IMR-90 (cell line): ENCODE measurements around the gene NAGLU. TPM values are rescaled to one million over a fixed set of nuclear protein-coding genes. Genes with fewer than 3 reads are reported as not detected.

Source experiments
- ATAC-seq: fragments of 200-7000 bp; cut with Tn5 transposase; 2 replicates; pipeline ENCODE4 v1.9.1; 2020; ENCODE audit warnings: low read depth, mild to moderate bottlenecking, moderate library complexity
- BruUV-seq: library from RNA; stranded (reverse); fragments of 400-500 nt; replicated peaks from 2 replicates; lab custom pipeline; 2021; lab: Mats Ljungman, UMichigan
- CTCF ChIA-PET: fragments of 300-600 bp; formaldehyde crosslinking; extraction: SDS; loops from one replicate; lab custom pipeline; 2021; ENCODE audit warnings: antibody characterized with exemption; lab: Yijun Ruan, JAX
- POLR2A ChIA-PET: fragments of 300-600 bp; sonication (Branson Sonifier 250); formaldehyde crosslinking; loops from one replicate; lab custom pipeline; 2022; ENCODE audit warnings: antibody characterized with exemption; ENCODE audit not compliant: unreplicated experiment; lab: Charles Lee
- DNase-seq: peaks from one replicate; pipeline ENCODE4 v3.0.0; 2013
- H2AFZ ChIP-seq: replicated peaks from 2 replicates; pipeline ENCODE3; 2013; ENCODE audit warnings: low read length, mild to moderate bottlenecking; ENCODE audit not compliant: poor library complexity
- H2AK5ac ChIP-seq: 2 replicates; pipeline ENCODE4 v1.6.1; 2013; ENCODE audit warnings: low read depth, low read length, inconsistent platforms
- H2AK9ac ChIP-seq: replicated peaks from 2 replicates; pipeline ENCODE3; 2013; ENCODE audit warnings: mild to moderate bottlenecking, low read depth, low read length, moderate library complexity; ENCODE audit not compliant: poor library complexity
- H2BK120ac ChIP-seq: 2 replicates; pipeline ENCODE4 v1.6.1; 2013; ENCODE audit warnings: low read depth, low read length, inconsistent platforms
- H2BK15ac ChIP-seq: 3 replicates; pipeline ENCODE4 v1.6.1; 2013; ENCODE audit warnings: low read depth, low read length, inconsistent platforms
- H2BK20ac ChIP-seq: 2 replicates; pipeline ENCODE4 v1.6.1; 2013; ENCODE audit warnings: low read depth, mild to moderate bottlenecking, inconsistent platforms, low read length, moderate library complexity
- H2BK5ac ChIP-seq: 2 replicates; pipeline ENCODE4 v1.6.1; 2013; ENCODE audit warnings: mild to moderate bottlenecking, low read depth, low read length, inconsistent platforms; ENCODE audit not compliant: poor library complexity, severe bottlenecking
- H3K14ac ChIP-seq: replicated peaks from 2 replicates; pipeline ENCODE4 v1.6.1; 2013; ENCODE audit warnings: low read depth, low read length, inconsistent platforms
- H3K18ac ChIP-seq: 2 replicates; pipeline ENCODE4 v1.6.1; 2013; ENCODE audit warnings: low read depth, low read length, control low read depth
- H3K23ac ChIP-seq: 2 replicates; pipeline ENCODE4 v1.6.1; 2013; ENCODE audit warnings: low read depth, low read length, inconsistent platforms
- H3K27ac ChIP-seq: 2 replicates; pipeline ENCODE4 v1.5.1; 2013; ENCODE audit warnings: mild to moderate bottlenecking, control low read depth, low read length; ENCODE audit not compliant: insufficient read depth
- H3K27me3 ChIP-seq: 2 replicates; pipeline ENCODE4 v1.6.1; 2013; ENCODE audit warnings: low read length; ENCODE audit not compliant: control insufficient read depth, insufficient read depth
- H3K36me3 ChIP-seq: 2 replicates; pipeline ENCODE4 v1.6.1; 2013; ENCODE audit warnings: low read length, mixed read lengths; ENCODE audit not compliant: control insufficient read depth, insufficient read depth
- H3K4ac ChIP-seq: 2 replicates; pipeline ENCODE4 v1.6.1; 2013; ENCODE audit warnings: low read depth, low read length, inconsistent platforms
- H3K4me1 ChIP-seq: 2 replicates; pipeline ENCODE4 v1.6.1; 2013; ENCODE audit warnings: low read length, mixed read lengths; ENCODE audit not compliant: control insufficient read depth, insufficient read depth
- H3K4me2 ChIP-seq: 2 replicates; pipeline ENCODE4 v1.6.1; 2013; ENCODE audit warnings: low read depth, mild to moderate bottlenecking, control low read depth, low read length, moderate library complexity
- H3K4me3 ChIP-seq: 2 replicates; pipeline ENCODE4 v1.5.1; 2013; ENCODE audit warnings: low read depth, mild to moderate bottlenecking, control low read depth, low read length, moderate library complexity; ENCODE audit not compliant: insufficient read depth
- H3K56ac ChIP-seq: 2 replicates; pipeline ENCODE4 v1.6.1; 2013; ENCODE audit warnings: low read length, inconsistent platforms; ENCODE audit not compliant: insufficient read depth; ENCODE audit errors: extremely low read depth
- H3K79me1 ChIP-seq, 2 experiments: 2 replicates each; pipeline ENCODE4 v1.6.1; 2013; ENCODE audit warnings: low read length in 2 of 2, inconsistent platforms in 1 of 2, low read depth in 1 of 2
- H3K9ac ChIP-seq: 2 replicates; pipeline ENCODE4 v1.6.1; 2013; ENCODE audit warnings: low read depth, low read length, control low read depth
- H3K9me1 ChIP-seq: 2 replicates; pipeline ENCODE4 v1.6.1; 2013; ENCODE audit warnings: low read length, inconsistent platforms; ENCODE audit not compliant: insufficient read depth
- H3K9me3 ChIP-seq: 2 replicates; pipeline ENCODE4 v1.6.1; 2013; ENCODE audit warnings: low read length; ENCODE audit not compliant: control insufficient read depth, insufficient read depth
- H4K20me1 ChIP-seq: 2 replicates; pipeline ENCODE4 v1.6.1; 2013; ENCODE audit warnings: low read length, inconsistent platforms; ENCODE audit not compliant: insufficient read depth
- H4K5ac ChIP-seq: 2 replicates; pipeline ENCODE4 v1.6.1; 2013; ENCODE audit warnings: mild to moderate bottlenecking, low read depth, low read length, control low read depth
- H4K8ac ChIP-seq, 2 experiments: 2 replicates each; pipeline ENCODE4 v1.6.1; 2013; ENCODE audit warnings: low read depth in 2 of 2, low read length in 2 of 2, control low read depth in 1 of 2, inconsistent platforms in 1 of 2
- H4K91ac ChIP-seq: 2 replicates; pipeline ENCODE4 v1.6.1; 2013; ENCODE audit warnings: low read depth, low read length, inconsistent platforms; ENCODE audit not compliant: insufficient read depth
- CEBPB ChIP-seq: IDR thresholded peaks from 2 replicates; pipeline ENCODE4 v1.6.1; 2012; ENCODE audit warnings: low read depth, low read length, improper control_type of control experiment
- ELK1 ChIP-seq: fragments of 150-350 bp; IDR thresholded peaks from 2 replicates; pipeline ENCODE4 v1.6.1; 2016; ENCODE audit warnings: low read depth, mild to moderate bottlenecking, low read length, moderate library complexity, borderline replicate concordance
- MAFK ChIP-seq: IDR thresholded peaks from 2 replicates; pipeline ENCODE4 v1.6.1; 2012; ENCODE audit warnings: low read depth, low read length, improper control_type of control experiment
- MXI1 ChIP-seq: IDR thresholded peaks from 2 replicates; pipeline ENCODE4 v1.6.1; 2012; ENCODE audit warnings: low read depth, mild to moderate bottlenecking, low read length, moderate library complexity, borderline replicate concordance
- POLR2A ChIP-seq: IDR thresholded peaks from 2 replicates; pipeline ENCODE4 v1.6.1; 2012; ENCODE audit warnings: mild to moderate bottlenecking, low read depth, low read length
- RAD21 ChIP-seq: IDR thresholded peaks from 2 replicates; pipeline ENCODE4 v1.6.1; 2012; ENCODE audit warnings: low read length, improper control_type of control experiment
- RCOR1 ChIP-seq: IDR thresholded peaks from 2 replicates; pipeline ENCODE4 v1.6.1; 2012; ENCODE audit warnings: mild to moderate bottlenecking, low read length, improper control_type of control experiment; ENCODE audit not compliant: insufficient replicate concordance
- SMC3 ChIP-seq: fragments of 150-350 bp; IDR thresholded peaks from 2 replicates; pipeline ENCODE4 v1.6.1; 2016; ENCODE audit warnings: low read depth, mild to moderate bottlenecking, antibody characterized with exemption, low read length, moderate library complexity
- WGBS, 2 experiments: methylation state at CpG; one replicate each; pipeline versions ENCODE4 v1.1.5 to v1.1.7; 2013; ENCODE audit warnings: missing lambda C conversion rate in 2 of 2; ENCODE audit not compliant: insufficient read length in 1 of 2; ENCODE audit errors: extremely low coverage in 2 of 2; 5-methylcytosine and 5-hydroxymethylcytosine counted together
- dilution Hi-C: fragments of 300-500 bp; cut with HindIII; formaldehyde crosslinking; loops from one replicate; pipeline ENCODE4 v1.14.3; 2018; ENCODE audit warnings: low sequenced_read_pairs; ENCODE audit not compliant: unreplicated experiment
- in situ Hi-C: fragments of 300-500 bp; cut with MboI; formaldehyde crosslinking; loops from 3 replicates; pipeline ENCODE4 v1.14.3; 2019; ENCODE audit warnings: low sequenced_read_pairs, inconsistent platforms, mixed read lengths
- intact Hi-C: fragments of 100-400 bp; cut with micrococcal nuclease; formaldehyde crosslinking; loops from 2 replicates; pipeline ENCODE4 v1.10.0; 2022
- polyA plus RNA-seq, 3 experiments: library from polyadenylated mRNA; depleted of rRNA; stranded (reverse); fragments of >200 nt; gene quantifications; 2 replicates each; pipeline ENCODE4 v1.2.3, GENCODE V29; 2012; ENCODE audit warnings: low replicate concordance in 1 of 3
- total RNA-seq: library from RNA; depleted of rRNA; stranded (reverse); fragments of >200 nt; gene quantifications from 2 replicates; pipeline ENCODE4 v1.2.3, GENCODE V29; 2012

The NAGLU gene
- total and polyA plus RNA-seq, 2 of the 4 experiments (the other 2 are of a cell fraction) = 6.5 to 29.2 TPM

GRCh38 chr17:42529061-42529460 lies 7.0 kb upstream of the NAGLU start:
- Histone ChIP-seq H4K20me1 (no peaks in the 10 kb centered on the region), H3K14ac (no peak overlapping the region), H3K4ac (0 out of 2 replicates have a peak overlapping the region, but pooled peaks have one; percentile 29), H3K27me3 (no peaks in the 10 kb centered on the region), H3K79me1 (peaks cover 0 to 9% of the 10 kb centered on the region in 2 experiments; a peak in 2 of 4 replicates), H2BK15ac (no peak overlapping the region; the same call in 2 of the 3 replicates), H2BK120ac (no peak overlapping the region; the same call in 1 of the 2 replicates), H3K27ac (no peak overlapping the region), H3K4me1 (peaks cover 21% of the 10 kb centered on the region), H2AFZ (no peak overlapping the region), H3K56ac (no peak overlapping the region), H3K23ac (no peak overlapping the region), H3K4me2 (no peak overlapping the region), H2AK5ac (peak overlapping the region; percentile 49), H3K18ac (no peak overlapping the region), H4K91ac (no peak overlapping the region), H2AK9ac (no peak overlapping the region), H4K8ac (no peak overlapping the region), H3K36me3 (no peaks in the 10 kb centered on the region), H3K9ac (no peak overlapping the region), H2BK20ac (no peak overlapping the region), H3K9me1 (peaks cover 14% of the 10 kb centered on the region; the same call in 1 of the 2 replicates), H4K5ac (no peak overlapping the region), H3K9me3 (no peaks in the 10 kb centered on the region), H3K4me3 (no peak overlapping the region), H2BK5ac (no peak overlapping the region)
- dilution Hi-C loops (no loop called here), in situ Hi-C loops (loop anchor here (5.0 to 10.0 kb wide), 2 partner anchors 102 to 304 kb away; no protein-coding TSS in a partner anchor), intact Hi-C loops (loop anchor here (5.0 to 10.0 kb wide), 3 partner anchors 307 to 567 kb away; no protein-coding TSS in a partner anchor)
- ChIA-PET POLR2A (no interaction called here), CTCF (no interaction called here)
- no peak for TF ChIP-seq ELK1
- TF ChIP-seq CEBPB = no peak
- TF ChIP-seq RAD21 = no peak
- no peak for TF ChIP-seq MAFK
- TF ChIP-seq POLR2A = no peak
- TF ChIP-seq MXI1 = no peak
- TF ChIP-seq SMC3 = no peak
- no peak for TF ChIP-seq RCOR1
- no TSS peak for BruUV-seq
- no peak for ATAC-seq
- DNase-seq = no peak
- whole genome bisulfite sequencing, 2 experiments = 75% methylated on average over 2 of the region's 3 CpGs; no CpG with 5 or more reads in 1 of the 2 experiments
